ENCODE results near the gene GET4.
A peak's percentile ranks its signal among the peaks of the same experiment; 100 is the strongest.

The GET4 gene, protein sequence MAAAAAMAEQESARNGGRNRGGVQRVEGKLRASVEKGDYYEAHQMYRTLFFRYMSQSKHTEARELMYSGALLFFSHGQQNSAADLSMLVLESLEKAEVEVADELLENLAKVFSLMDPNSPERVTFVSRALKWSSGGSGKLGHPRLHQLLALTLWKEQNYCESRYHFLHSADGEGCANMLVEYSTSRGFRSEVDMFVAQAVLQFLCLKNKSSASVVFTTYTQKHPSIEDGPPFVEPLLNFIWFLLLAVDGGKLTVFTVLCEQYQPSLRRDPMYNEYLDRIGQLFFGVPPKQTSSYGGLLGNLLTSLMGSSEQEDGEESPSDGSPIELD

DNA sequence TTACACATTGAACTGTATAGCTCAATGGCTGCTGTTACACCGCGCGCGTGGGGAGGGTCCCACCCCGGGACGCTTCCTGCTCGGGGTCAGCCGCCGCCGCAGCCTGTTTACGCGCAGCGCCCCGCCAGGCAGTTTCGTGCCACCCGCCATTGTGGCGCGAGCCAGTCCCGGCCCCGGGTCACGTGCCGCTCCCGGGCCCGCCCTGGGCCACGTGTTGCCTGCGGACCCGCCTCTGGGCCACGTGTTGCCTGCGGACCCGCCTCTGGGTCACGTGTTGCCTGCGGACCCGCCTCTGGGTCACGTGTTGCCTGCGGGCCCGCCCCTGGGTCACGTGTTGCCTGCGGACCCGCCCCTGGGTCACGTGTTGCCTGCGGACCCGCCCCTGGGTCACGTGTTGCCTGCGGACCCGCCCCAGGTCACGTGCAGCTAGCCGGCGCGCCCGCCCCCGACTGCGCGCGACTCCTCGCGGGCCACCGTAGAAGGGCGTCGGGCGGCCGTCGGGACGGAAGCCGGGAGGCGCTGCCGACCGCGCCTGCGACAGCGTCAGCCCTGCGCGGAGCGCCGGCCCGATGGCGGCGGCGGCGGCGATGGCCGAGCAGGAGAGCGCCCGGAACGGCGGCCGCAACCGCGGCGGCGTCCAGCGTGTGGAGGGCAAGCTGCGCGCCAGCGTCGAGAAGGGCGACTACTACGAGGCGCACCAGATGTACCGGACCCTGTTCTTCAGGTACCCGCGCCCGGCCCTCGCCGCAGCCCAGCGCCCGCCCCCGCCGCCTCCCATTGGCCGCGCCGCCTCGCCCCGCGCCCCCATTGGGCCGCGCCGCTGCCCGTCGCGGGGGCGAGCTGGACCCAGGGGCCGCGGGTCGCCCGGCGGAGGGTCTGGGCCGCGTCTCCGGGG, at the start of gene GET4:
TSS of gene GET4 (plus strand) at position 478 of the 895 bp plus-strand sequence. CDS start at position 570, 92 bp downstream.
- intact Hi-C loops (cut with DNase I): no loop called here
- DNase-seq: peak; percentile 96 to 100 (median 99)

DNA sequence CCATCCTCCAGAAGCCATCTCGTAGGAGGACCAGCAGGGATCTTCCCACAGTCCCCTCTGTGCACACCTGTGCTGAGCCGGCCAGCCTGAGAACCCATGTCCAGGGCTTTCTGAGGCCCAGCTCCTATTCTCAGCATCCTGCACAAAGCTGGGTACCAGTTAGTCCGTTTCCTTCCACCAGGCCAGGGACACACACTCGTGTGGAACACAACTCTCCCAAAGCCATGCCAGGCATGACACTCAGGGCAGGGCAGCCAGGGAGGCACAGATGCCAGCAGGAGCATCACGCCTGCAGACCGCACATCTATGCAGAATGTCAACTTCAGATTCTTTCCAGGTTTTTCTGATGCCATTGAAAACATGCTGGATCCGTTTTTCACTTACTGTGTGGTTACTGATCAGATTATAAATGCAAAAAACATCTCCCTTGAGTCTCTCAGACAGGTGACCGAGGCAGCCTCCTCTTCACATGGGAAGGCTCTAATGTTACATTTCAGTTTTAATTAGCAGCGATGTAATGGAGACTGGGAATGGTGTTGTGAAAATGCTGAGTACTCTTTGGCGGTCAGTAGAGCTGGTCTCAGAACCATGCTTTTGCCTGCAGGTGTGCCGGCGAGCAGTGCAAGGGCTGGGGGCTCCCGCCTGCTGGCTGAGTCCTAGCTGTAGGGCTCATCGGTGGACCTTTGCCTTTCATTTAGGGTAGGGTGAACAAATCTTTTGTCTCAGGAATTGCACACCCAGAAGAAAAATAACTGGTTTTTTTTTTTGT, 47.4 kb upstream of the GET4 start:
- intact Hi-C loops (cut with DNase I): no loop called here
- DNase-seq: peak in 2 of 10 donors; percentile 37 to 70

DNA sequence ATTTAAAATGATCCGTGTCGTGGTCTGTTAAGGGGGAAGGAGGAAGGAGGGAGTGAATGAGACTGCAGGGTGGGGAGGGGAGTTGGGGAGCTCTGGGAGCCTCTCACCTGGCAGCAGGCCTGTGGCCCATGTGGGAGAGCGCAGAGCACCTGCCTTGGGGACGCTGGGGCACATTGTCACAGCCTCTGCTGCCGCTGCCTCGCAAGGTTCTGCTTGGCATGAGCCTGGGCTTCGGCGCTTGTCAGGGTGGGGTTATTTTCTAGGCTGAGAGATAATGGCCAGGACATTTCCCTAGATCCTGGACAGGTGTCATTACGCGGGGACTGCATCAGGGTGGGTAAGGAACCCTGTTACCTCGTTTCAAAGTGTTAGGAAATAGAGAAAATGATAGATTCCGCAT, 46.3 kb upstream of the GET4 start:
- intact Hi-C loops (cut with DNase I): no loop called here
- DNase-seq: peak in 2 of 10 donors; percentile 60 to 75

DNA sequence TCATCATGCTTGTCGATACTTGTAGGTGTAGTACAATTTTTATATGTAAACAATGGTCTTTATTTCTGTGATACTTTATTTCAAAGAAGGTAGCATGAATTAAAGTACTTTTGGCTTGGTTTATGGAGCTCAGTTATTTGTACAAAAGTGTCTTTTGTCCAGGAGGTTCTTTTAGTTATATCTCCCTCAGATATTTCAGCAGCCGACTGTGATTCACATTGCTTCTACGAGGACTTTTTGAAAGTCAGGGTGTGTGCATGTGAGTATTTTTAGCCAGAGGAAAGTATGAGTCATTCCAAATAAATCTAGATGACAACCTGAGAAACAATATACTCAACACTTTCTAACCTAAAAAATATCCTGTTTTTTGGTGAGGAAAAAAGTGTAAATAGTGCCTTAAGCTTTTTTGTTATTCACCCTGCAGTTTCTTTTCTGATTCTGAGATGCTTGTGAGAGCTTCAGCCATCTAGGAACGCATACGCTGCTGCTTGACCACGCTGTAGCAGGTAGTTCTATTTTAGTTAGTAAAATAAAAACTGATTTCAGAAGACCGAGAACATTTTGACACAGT, 44.7 kb upstream of the GET4 start:
- intact Hi-C loops (cut with DNase I): no loop called here
- peak in 1 of 10 donors; percentile 47 for DNase-seq

DNA sequence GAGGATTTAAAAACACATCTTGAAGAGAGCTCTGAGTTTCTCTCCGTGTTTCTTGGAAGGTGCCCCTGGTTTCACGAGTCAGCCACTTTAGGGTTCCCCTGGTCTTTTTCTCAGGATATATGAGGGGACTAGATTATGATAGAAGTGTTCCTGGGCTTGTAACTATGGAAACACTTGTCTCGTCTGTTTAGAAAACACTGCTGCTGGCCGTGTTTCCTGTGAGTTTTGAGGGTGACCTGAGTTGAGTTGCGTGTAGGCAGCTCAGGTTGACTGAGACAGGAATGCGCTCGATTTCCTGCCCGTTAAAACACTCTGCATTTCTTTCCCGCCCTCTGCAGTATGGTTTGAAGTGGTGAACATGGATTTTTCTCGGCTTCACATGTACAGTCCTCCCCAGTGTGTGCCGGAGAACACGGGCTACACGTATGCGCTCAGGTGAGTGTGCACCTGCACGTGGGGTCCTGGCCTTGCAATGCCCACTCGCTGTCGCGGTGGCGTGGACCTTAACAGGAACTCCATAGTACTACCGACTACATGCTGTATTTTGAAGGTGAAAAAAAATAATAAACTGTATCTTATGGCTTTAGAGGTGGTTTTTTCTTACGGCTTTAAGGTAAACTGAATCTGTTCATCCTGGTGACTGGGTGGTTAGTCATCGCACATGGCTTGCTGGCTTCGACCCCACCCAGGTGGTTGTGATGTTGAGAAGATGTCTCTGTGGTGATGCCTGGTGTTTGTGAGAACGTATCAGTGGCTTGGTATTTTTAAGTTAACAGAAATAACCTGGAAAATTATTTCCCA, 44.0 kb upstream of the GET4 start, which contains the start of gene SUN1:
TSS of gene SUN1 (plus strand) at position 310 of the 801 bp plus-strand sequence. CDS start at position 359, 49 bp downstream.
- peak in 3 of 10 donors; percentile 44 to 75 (median 46) for DNase-seq
- intact Hi-C loops (cut with DNase I): no loop called here

DNA sequence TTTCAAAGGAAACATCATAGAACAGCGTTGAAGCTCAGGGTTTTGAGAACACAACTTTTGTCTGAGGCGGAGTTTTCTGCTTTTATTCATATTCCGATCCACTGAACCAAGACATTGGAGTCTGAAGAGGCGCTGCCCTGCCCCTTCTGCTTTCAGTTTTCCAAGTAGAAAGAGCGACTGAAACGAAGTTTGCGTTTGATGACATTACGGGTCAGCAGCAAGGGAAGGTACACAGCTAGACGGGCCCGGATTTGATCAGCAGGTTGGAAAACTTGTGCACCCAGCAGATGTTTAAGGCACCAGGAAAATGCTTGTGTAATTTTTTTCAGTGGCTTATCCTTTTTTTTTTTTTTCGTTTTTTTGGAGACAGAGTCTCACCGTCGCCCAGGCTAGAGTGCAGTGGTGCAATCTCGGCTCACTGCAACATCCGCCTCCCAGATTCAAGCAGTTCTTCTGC, 43.4 kb upstream of the GET4 start:
- intact Hi-C loops (cut with DNase I): no loop called here
- DNase-seq: peak in 1 of 10 donors; percentile 3

DNA sequence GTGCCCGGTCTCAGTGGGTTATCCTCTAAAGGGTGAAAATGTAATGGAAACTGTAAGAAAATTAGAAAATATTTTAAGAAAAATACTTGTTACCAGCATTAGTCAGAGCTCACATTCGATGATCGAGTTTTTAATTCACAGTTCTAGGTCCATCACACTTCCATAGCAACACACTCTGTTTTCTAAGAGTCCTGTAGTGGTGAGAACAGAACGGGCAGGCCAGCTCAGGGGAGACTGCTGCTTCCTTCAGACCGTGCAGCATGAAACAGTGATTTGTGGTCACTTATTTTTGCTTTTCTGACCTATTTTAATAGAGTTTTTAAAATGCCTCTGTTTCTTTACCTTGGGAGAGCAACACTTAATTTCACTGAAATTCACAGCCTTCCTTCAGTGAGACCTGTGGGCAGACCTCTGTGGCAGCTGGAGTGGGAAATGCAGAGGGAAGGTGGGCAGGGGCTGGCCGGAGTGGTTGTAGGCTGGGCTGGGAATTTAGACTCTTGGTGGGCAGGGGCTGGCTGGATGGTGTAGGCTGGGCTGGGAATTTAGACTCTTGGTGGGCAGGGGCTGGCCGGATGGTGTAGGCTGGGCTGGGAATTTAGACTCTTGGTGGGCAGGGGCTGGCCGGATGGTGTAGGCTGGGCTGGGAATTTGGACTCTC, 42.6 kb upstream of the GET4 start:
- intact Hi-C loops (cut with DNase I): no loop called here
- DNase-seq: peak in 2 of 10 donors; percentile 25 to 37

DNA sequence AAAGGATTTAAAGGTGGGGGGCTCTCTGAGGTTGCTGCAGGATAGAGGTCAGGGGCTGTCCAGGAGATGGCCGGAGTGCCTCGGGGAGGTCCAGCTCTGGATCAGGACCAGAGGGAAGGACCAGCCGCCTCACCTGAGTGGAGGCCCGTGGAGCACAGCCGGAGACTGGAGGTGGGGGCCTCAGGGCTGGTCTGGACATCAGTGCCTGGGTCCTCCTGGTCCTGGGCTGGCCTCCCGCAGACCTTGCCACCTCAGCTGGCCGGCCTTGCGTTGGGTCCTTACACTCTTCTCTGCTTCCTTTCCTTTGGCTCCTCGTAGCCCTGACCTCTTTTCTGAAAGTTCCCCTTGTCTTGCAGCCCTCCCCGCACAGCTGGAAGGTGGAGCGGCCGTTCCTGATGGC, 42.1 kb upstream of the GET4 start:
- DNase-seq: peak in 2 of 10 donors; percentile 16 to 68
- intact Hi-C loops (cut with DNase I): no loop called here

DNA sequence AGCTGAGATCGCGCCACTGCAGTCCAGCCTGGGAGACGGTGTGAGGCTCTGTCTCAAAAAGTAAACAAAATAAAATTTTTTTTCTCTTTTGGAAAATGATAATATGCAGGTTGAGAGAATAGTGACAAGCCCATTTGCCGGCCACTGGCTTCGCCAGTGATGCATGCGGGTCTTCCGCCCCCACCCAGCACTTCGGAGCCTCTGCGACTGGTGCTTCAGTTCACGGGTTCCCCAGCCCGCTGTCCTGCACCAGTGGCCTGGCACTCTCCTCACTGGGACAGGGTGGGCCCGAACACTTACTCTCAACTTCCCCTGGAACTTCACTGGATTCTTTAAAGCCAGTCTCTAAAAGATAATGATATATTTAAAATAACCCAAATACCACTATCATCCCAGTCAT, 41.3 kb upstream of the GET4 start:
- intact Hi-C loops (cut with DNase I): no loop called here
- DNase-seq: peak in 2 of 10 donors; percentile 14 to 78

DNA sequence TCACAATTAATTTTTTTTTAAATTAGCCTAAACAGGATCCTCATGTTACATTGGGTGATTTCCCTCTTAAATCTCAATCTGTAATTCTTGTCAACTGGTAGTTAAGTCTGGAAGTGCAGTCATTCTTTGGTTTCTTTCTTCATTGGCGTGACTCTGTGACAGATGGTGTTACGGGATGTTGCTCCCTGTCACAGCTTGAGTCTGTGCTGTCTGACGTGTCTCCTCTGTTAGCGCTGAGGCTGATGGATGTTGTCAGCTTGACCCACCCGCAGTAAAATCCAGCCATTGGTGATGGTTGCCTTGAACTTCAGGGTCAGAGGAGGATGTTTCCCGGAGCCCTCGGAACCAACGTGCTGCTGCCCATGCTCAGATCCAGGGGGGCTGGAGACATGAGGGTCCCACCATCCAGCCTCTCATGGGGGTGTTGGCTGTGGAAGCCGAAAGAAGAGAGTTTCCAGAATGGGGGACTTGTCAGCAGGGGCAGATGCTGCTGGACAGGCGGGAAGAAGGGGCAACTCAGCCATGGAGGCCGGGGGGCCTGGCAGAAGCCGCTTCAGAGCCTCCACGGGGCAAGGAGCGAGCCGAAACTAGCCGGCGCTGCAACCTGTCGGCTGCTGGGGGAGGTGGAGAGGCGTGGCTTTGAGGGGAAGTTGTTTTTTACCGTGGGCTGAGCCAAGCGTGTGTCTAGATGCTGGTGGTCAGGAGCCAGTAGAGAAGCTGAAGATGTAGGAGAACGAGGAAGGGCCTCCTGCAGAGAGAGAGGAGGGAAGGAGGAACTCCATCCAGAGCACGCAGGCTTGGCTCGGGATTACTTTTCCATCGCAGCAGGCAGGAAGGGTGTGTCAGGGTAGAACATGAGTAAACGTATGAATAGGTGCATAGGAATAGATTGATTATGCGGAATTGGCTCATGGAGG, 40.6 kb upstream of the GET4 start:
- intact Hi-C loops (cut with DNase I): no loop called here
- peak in 3 of 10 donors; percentile 31 to 75 (median 64) for DNase-seq

DNA sequence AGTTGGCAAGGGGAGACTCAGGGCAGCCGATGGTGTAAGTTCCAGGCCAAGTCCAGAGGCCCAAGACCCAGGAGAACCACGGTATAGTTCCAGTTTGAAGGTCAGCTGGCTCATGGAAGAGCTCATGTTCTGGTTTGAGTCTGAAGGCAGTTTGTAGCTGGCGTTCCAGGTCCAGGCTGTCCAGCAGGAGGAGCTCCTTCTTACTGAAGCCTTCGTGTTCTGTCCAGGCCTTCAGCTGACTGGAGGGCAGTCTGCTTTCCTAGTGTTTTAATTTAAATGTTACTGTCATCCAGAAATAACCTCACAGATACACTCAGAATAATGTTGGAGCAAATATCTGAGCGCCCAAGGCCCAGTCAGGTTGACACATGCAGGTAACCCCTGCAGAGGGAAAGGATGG, 39.9 kb upstream of the GET4 start:
- DNase-seq: peak in 3 of 10 donors; percentile 61 to 87 (median 86)
- intact Hi-C loops (cut with DNase I): no loop called here

DNA sequence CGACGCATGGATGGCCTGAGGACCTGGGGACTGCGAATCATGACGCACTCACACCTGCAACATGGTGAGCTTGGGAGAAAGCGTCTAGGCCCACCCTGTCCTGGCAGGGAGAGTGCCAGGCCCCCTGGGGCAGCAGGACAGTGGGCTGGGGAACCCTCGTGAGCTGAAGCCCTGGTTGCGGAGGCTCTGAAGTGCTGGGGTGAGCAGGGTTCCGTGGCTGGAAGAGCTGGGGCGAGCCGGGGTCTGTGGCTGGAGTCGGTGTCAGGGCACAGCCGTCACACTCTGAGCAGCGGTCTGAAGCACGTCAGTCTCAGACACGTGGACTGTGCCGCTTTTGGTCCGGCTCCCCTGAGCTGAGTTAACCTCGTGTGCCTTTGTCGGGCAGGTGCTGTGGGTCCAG, 39.4 kb upstream of the GET4 start:
- intact Hi-C loops (cut with DNase I): no loop called here

DNA sequence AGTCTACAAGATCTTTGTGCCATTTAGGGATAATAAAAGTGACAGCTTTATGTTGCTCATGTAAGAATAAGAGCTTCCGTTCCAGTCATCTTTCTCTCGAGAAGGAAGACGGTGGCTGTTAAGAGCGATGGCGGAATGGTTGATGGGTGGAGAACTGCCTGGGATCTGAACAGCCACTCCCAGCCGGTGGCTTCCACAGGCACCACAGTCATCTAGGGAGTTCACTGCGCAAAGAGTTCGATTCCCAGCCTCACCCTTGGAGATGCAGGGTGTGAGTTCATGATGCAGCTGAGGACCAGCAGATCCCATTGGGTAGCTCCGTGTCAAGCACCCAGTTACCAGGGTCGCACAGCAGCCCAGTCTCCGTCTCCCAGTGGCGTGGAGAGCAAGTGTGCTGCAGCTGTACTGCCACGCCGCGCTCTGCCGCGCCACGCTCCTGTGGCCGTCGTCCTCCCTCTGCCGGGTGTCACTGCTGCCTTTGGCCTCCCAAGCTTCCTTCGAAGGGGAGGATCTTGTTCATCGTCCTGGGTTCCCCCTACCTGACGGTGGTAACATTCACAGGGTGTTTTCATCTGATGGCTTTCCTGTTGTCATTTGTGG, 36.3 kb upstream of the GET4 start:
- intact Hi-C loops (cut with DNase I): no loop called here

More for the DNA sequence above, 39.4 kb upstream of the GET4 start:
- peak in 2 of 10 donors; percentile 52 to 79 for DNase-seq

DNA sequence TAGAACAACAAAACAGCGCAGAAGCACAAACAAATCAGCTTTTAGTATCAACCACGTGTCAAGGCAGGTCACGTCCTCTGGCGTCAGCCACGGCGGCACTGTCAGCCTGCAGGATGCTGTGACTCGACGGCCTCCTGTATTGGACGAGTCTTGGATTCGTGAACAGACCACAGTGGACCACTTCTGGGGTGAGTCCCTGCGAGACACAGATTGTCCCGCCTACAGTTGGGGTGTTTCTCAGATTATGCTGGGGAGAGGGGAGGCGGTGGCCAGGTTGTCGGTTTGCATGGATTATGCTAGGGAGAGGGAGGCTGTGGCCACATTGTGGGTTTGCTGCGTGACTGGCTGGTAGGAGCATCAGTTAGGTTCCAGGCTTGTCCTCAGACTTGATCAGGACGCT, 34.4 kb upstream of the GET4 start:
- intact Hi-C loops (cut with DNase I): no loop called here
- peak in 3 of 10 donors; percentile 64 to 83 (median 72) for DNase-seq

More for the DNA sequence above, 36.3 kb upstream of the GET4 start:
- DNase-seq: peak in 3 of 10 donors; percentile 37 to 71 (median 65)

DNA sequence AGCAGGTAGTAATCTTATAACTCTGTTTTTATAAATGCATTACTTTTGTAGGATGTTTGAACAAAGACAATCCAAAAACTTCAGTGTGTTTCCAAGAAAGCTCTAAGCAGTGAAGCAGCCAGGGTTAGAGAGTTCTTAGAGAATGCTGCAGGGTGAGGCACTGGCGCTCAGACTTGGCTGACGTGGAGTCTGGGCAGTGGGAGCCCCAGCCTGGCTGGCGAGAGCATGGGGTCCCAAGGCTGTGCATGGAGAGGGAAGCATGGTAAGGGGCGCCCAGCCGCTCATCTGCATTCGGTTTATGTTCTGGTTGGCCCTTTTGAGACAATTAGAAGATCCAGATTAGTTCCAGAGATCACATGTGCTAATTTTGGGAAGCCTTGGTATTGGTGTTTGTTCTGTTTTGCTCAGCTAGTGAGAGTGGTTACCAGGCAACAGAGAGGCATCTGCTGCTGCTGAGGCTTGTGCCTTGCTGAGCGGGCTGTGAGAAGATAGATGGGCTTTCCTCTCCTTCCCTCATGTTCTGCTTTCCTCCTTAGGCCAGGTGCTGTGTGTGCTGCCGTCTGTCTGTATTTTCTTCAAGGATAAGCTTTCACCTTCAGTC, 33.8 kb upstream of the GET4 start:
- DNase-seq: peak in 5 of 10 donors; percentile 49 to 93 (median 84)
- intact Hi-C loops (cut with DNase I): no loop called here

DNA sequence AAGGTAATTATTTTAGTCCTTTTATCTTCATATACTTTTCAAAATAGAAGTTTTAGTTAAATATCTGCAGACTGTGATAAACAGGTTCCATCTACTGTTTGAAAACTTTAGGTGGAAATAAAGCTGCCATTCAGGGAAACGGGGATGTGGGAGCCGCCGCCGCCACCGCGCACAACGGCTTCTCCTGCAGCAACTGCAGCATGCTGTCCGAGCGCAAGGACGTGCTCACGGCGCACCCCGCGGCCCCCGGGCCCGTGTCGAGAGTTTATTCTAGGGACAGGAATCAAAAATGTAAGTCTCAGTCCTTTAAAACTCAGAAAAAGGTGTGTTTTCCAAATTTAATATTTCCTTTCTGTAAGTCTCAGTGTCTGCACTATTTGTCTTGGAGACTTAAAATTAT, 33.1 kb upstream of the GET4 start:
- peak in 2 of 10 donors; percentile 71 to 85 for DNase-seq
- intact Hi-C loops (cut with DNase I): no loop called here

DNA sequence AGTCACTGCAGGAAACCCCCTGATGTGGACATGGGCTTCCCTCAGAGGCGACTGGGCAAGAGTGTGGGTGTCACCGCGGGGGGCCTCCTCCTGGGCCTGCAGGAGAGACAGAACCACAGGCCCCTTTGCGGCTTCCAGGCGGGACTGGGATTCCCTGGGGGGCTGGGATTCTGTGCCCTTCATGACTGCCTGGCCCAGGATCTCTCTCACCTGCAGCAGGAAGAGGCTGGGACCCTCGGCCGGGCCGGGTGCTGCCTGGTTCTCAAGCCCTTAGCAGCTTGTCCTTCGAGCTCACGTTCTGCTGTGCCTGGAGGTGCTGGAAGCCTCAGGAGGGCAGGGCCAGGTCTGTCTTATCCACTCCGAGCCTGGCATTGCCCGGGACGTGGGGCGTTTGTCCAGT, 32.3 kb upstream of the GET4 start:
- intact Hi-C loops (cut with DNase I): no loop called here
- DNase-seq: peak in 2 of 10 donors; percentile 57 to 66
